ENCODE measurements around the gene TNFRSF25. TPM values are rescaled to one million over a fixed set of nuclear protein-coding genes. Genes with fewer than 3 reads are reported as not detected.

TNFRSF25 gene
- total RNA-seq, 5 donors from 2014 or later (not counting 1 experiment from before 2014, with no cell fraction given) = 215 to 580 (median 446) TPM

DNA sequence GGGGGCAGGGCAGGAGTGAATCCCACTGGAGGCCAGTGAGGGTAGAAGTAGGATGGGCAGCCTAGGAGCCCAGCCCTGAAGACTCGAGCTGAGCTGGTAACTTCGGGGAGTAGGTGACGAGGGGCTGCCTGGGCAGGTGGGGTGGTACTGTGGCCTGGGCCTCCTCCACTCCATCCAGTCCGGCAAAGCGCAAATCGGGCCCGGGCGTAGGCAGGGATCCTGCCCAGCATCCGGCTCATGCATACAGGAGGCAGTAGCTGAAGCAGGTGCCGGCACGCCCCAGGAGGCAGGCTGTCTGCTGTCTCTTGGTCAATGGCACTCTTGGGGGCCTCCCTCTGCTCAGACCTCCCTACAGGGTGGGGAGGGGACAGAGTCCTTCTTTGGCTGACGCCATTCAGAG, 1.3 kb upstream of the TNFRSF25 start:
- no peaks in the 10 kb centered on the region for H3K9me3 ChIP-seq
- H3K4me3 Mint-ChIP-seq = peak overlapping the region in 2 of 3 donors; percentile 21 to 92
- 97% methylated on average over 9 of the region's 12 CpGs for WGBS (ENCODE audit: insufficient coverage)
- DNase-seq (no peak), ATAC-seq (replicated peaks in 1 of 4) (no peak)
- peaks cover 8 to 16% of the 10 kb centered on the region in 2 donors for H3K36me3 ChIP-seq (ENCODE audit: control insufficient read depth in 2 of 2, extremely low read depth in 1 of 2, insufficient read depth in 1 of 2, low read length in 1 of 2)
- ChIA-PET CTCF (interaction anchor here (1.0 kb wide), 2 partner anchors 13 to 102 kb away, joined by 3 read pairs; no protein-coding TSS in a partner anchor), POLR2A (no interaction called here)
- H3K9me3 Mint-ChIP-seq = no peaks in the 10 kb centered on the region
- H3K4me3 ChIP-seq (ENCODE audit: control insufficient read depth in 1 of 2, extremely low read depth in 1 of 2, low read length in 1 of 2) = no peak overlapping the region
- peak overlapping the region; percentile 85 for H3K27ac Mint-ChIP-seq
- no peak overlapping the region for H3K27ac ChIP-seq (ENCODE audit: low read length)
- H3K27me3 Mint-ChIP-seq = no peaks in the 10 kb centered on the region
- H3K36me3 Mint-ChIP-seq = peaks cover 19% of the 10 kb centered on the region
- H3K27me3 ChIP-seq (replicated peaks in 1 of 2; ENCODE audit: control insufficient read depth in 2 of 2, extremely low read depth in 1 of 2, insufficient read depth in 2 of 2, low read length in 1 of 2) = peaks cover 0 to 8% of the 10 kb centered on the region in 2 experiments
- H3K4me1 ChIP-seq (ENCODE audit: control insufficient read depth in 1 of 2, extremely low read depth in 1 of 2, insufficient read depth in 2 of 2, low read length in 2 of 2) = peaks cover 17 to 50% of the 10 kb centered on the region in 2 experiments
- H3K4me1 Mint-ChIP-seq = peaks cover 23 to 33% (median 25%) of the 10 kb centered on the region in 3 donors

DNA sequence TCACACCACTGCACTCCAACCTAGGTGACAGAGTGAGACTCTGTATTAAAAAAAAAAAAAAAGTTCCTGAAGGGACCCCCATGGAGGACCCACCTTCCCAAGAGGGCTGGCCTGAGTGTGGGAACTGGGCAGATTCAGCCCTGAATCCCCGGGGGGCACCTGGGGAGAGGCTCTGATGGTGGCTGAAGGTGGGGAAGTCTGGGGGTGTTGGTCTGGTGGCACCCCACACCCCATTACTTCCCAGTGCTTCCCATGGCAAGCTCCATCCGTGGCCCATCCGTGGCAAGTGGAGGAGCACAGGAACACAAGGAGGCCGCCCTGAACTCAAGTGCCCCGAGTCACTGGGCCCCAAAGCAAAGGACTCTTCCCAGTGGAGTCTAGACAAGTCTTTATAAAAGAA, 778 bp upstream of the TNFRSF25 start:
- ChIA-PET CTCF (interaction anchor here (1.0 to 1.3 kb wide), 4 partner anchors 13 to 102 kb away, joined by 3 read pairs; no protein-coding TSS in a partner anchor), POLR2A (no interaction called here)
- H3K27ac ChIP-seq (ENCODE audit: low read length) = peak overlapping the region; percentile 93
- DNase-seq (no peak), ATAC-seq (replicated peaks in 1 of 4) (no peak)
- Mint-ChIP-seq H3K9me3 (no peaks in the 10 kb centered on the region), H3K27me3 (no peaks in the 10 kb centered on the region), H3K36me3 (peaks cover 22% of the 10 kb centered on the region), H3K4me1 (peaks cover 26 to 38% (median 29%) of the 10 kb centered on the region in 3 donors), H3K27ac (peak overlapping the region; percentile 85), H3K4me3 (peak overlapping the region; percentile 91 to 97 (median 92))
- H3K9me3 ChIP-seq = no peaks in the 10 kb centered on the region
- WGBS (ENCODE audit: insufficient coverage) = 96% methylated on average over 4 of the region's 5 CpGs
- peaks cover 0 to 8% of the 10 kb centered on the region in 2 experiments for H3K27me3 ChIP-seq (replicated peaks in 1 of 2; ENCODE audit: control insufficient read depth in 2 of 2, extremely low read depth in 1 of 2, insufficient read depth in 2 of 2, low read length in 1 of 2)
- H3K4me3 ChIP-seq (ENCODE audit: control insufficient read depth in 1 of 2, extremely low read depth in 1 of 2, low read length in 1 of 2) = no peak overlapping the region
- H3K4me1 ChIP-seq (ENCODE audit: control insufficient read depth in 1 of 2, extremely low read depth in 1 of 2, insufficient read depth in 2 of 2, low read length in 2 of 2) = peaks cover 22 to 53% of the 10 kb centered on the region in 2 experiments
- H3K36me3 ChIP-seq (ENCODE audit: control insufficient read depth in 2 of 2, extremely low read depth in 1 of 2, insufficient read depth in 1 of 2, low read length in 1 of 2) = peaks cover 9 to 20% of the 10 kb centered on the region in 2 donors

DNA sequence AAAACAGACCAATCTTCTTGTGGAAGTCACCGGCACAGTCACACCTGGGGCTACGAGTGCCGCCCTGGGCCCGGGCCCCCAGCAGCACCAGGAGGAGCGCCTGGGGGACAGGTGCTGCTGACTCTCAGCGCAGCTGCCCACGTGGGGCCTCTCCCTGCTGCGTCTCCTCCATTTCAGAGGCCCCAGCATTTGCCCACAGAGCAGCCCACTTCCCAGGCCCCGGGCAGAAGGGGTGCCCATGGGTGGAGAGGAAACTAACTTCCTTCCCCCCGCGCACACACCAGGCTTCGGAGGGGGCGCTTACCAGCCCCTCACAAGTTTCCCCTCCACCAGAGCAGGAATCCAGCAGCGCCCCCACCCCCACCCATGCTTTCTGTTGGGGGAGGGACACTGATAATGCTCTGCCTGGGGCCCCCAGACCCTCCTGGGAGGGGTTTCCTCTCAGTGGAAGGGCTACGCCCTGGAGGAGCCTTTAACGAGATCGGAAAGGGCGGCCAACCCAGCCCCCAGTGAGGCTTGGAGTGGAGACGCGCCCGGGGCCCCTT, 440 bp downstream of the TNFRSF25 start:
- 4% methylated on average over 15 of the region's 21 CpGs for WGBS (ENCODE audit: insufficient coverage)
- ChIA-PET CTCF (interaction anchor here (1.0 to 1.3 kb wide), 2 partner anchors 25 to 26 kb away, joined by 3 read pairs; no protein-coding TSS in a partner anchor), POLR2A (interaction anchor here in 1 of 2 donors (0.7 kb wide), 1 partner anchor 217 kb away, joined by 3 read pairs; no protein-coding TSS in a partner anchor)
- peak overlapping the region; percentile 87 to 90 for H3K4me3 ChIP-seq (ENCODE audit: control insufficient read depth in 1 of 2, extremely low read depth in 1 of 2, low read length in 1 of 2)
- no peaks in the 10 kb centered on the region for H3K9me3 Mint-ChIP-seq
- peak; percentile 48 to 59 (median 58) for ATAC-seq (replicated peaks in 1 of 4)
- peaks cover 0 to 12% of the 10 kb centered on the region in 2 experiments for H3K27me3 ChIP-seq (replicated peaks in 1 of 2; ENCODE audit: control insufficient read depth in 2 of 2, extremely low read depth in 1 of 2, insufficient read depth in 2 of 2, low read length in 1 of 2)
- no peaks in the 10 kb centered on the region for H3K9me3 ChIP-seq
- H3K27ac ChIP-seq (ENCODE audit: low read length) = peak overlapping the region; percentile 93
- peaks cover 31 to 65% of the 10 kb centered on the region in 2 experiments for H3K4me1 ChIP-seq (ENCODE audit: control insufficient read depth in 1 of 2, extremely low read depth in 1 of 2, insufficient read depth in 2 of 2, low read length in 2 of 2)
- peak overlapping the region; percentile 91 to 97 (median 92) for H3K4me3 Mint-ChIP-seq
- H3K36me3 Mint-ChIP-seq = peaks cover 28% of the 10 kb centered on the region
- H3K27ac Mint-ChIP-seq = peak overlapping the region; percentile 92 to 97
- H3K36me3 ChIP-seq (ENCODE audit: control insufficient read depth in 2 of 2, extremely low read depth in 1 of 2, insufficient read depth in 1 of 2, low read length in 1 of 2) = peaks cover 9 to 30% of the 10 kb centered on the region in 2 donors
- H3K4me1 Mint-ChIP-seq = peaks cover 35 to 50% (median 41%) of the 10 kb centered on the region in 3 donors
- no peaks in the 10 kb centered on the region for H3K27me3 Mint-ChIP-seq
- peak in 31 of 35 experiments; percentile 28 to 64 (median 48) for DNase-seq

DNA sequence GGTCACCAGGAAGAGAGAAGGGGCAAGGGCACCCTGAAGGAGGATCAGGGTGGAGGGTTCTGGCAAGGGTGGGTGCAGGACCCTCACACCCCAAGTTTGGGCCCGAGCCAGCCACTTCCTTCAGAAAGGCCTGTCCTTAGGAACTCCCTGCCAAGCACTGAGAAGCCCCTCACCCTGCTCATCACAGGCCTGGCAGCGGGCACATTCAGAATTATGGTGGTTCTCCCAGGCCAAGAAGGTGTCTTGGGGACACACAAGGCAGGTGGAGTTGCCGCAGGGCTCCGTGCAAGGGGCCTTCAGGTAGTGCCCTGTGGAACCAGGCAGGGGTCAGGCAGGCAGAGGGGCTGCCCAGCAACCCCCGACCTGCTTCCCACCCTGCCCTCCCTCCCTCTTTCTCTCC, 1.1 kb downstream of the TNFRSF25 start:
- ChIA-PET POLR2A (no interaction called here), CTCF (interaction anchor here in 1 of 2 donors (0.6 to 1.0 kb wide), 2 partner anchors 17 to 22 kb away, joined by 3 to 4 read pairs; no protein-coding TSS in a partner anchor)
- Mint-ChIP-seq H3K9me3 (no peaks in the 10 kb centered on the region), H3K27me3 (no peaks in the 10 kb centered on the region), H3K36me3 (peaks cover 30% of the 10 kb centered on the region), H3K4me3 (peak overlapping the region; percentile 91 to 97 (median 92)), H3K27ac (peak overlapping the region; percentile 92 to 97), H3K4me1 (peaks cover 40 to 55% (median 45%) of the 10 kb centered on the region in 3 donors)
- peak overlapping the region; percentile 93 for H3K27ac ChIP-seq (ENCODE audit: low read length)
- peaks cover 0 to 13% of the 10 kb centered on the region in 2 experiments for H3K27me3 ChIP-seq (replicated peaks in 1 of 2; ENCODE audit: control insufficient read depth in 2 of 2, extremely low read depth in 1 of 2, insufficient read depth in 2 of 2, low read length in 1 of 2)
- WGBS (ENCODE audit: insufficient coverage) = 33% methylated on average over 5 of the region's 5 CpGs
- DNase-seq (no peak), ATAC-seq (replicated peaks in 1 of 4) (no peak)
- peak overlapping the region; percentile 87 to 90 for H3K4me3 ChIP-seq (ENCODE audit: control insufficient read depth in 1 of 2, extremely low read depth in 1 of 2, low read length in 1 of 2)
- H3K36me3 ChIP-seq (ENCODE audit: control insufficient read depth in 2 of 2, extremely low read depth in 1 of 2, insufficient read depth in 1 of 2, low read length in 1 of 2) = peaks cover 9 to 30% of the 10 kb centered on the region in 2 donors
- no peaks in the 10 kb centered on the region for H3K9me3 ChIP-seq
- peaks cover 31 to 71% of the 10 kb centered on the region in 2 experiments for H3K4me1 ChIP-seq (ENCODE audit: control insufficient read depth in 1 of 2, extremely low read depth in 1 of 2, insufficient read depth in 2 of 2, low read length in 2 of 2)

DNA sequence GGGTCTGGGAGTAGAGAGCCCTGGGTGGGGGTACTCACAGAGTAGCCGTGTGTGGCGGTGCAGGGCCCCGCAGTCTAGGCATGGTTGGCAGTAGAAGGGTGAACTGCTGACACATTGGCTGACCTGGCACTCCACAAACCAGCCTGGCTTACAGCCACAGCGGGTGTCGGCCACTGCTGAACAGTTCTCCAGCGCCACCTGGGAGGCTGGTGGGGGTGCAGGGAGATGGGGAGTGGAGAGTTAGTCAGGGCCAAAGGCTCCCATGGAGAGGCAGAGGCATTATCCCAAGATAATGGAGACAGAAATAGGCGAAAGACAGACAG, 1.5 kb downstream of the TNFRSF25 start:
- ChIA-PET CTCF (interaction anchor here (0.6 to 1.1 kb wide), 3 partner anchors 17 to 22 kb away, joined by 3 to 4 read pairs (median 3); no protein-coding TSS in a partner anchor), POLR2A (no interaction called here)
- Histone ChIP-seq H3K36me3 (ENCODE audit: control insufficient read depth in 2 of 2, extremely low read depth in 1 of 2, insufficient read depth in 1 of 2, low read length in 1 of 2) (peaks cover 9 to 30% of the 10 kb centered on the region in 2 donors), H3K9me3 (no peaks in the 10 kb centered on the region), H3K27me3 (replicated peaks in 1 of 2; ENCODE audit: control insufficient read depth in 2 of 2, extremely low read depth in 1 of 2, insufficient read depth in 2 of 2, low read length in 1 of 2) (peaks cover 0 to 12% of the 10 kb centered on the region in 2 experiments), H3K4me1 (ENCODE audit: control insufficient read depth in 1 of 2, extremely low read depth in 1 of 2, insufficient read depth in 2 of 2, low read length in 2 of 2) (peaks cover 33 to 76% of the 10 kb centered on the region in 2 experiments), H3K27ac (ENCODE audit: low read length) (peak overlapping the region; percentile 93), H3K4me3 (ENCODE audit: control insufficient read depth in 1 of 2, extremely low read depth in 1 of 2, low read length in 1 of 2) (peak overlapping the region; percentile 87 to 90)
- Mint-ChIP-seq H3K27me3 (no peaks in the 10 kb centered on the region), H3K4me1 (peaks cover 43 to 58% (median 48%) of the 10 kb centered on the region in 3 donors), H3K36me3 (peaks cover 30% of the 10 kb centered on the region), H3K27ac (peak overlapping the region; percentile 92 to 97), H3K4me3 (peak overlapping the region; percentile 91 to 97 (median 92)), H3K9me3 (no peaks in the 10 kb centered on the region)
- ATAC-seq (replicated peaks in 1 of 4) (no peak), DNase-seq (peak in 5 of 35 experiments; percentile 34 to 64 (median 54))
- 46% methylated on average over 7 of the region's 7 CpGs for WGBS (ENCODE audit: insufficient coverage)

DNA sequence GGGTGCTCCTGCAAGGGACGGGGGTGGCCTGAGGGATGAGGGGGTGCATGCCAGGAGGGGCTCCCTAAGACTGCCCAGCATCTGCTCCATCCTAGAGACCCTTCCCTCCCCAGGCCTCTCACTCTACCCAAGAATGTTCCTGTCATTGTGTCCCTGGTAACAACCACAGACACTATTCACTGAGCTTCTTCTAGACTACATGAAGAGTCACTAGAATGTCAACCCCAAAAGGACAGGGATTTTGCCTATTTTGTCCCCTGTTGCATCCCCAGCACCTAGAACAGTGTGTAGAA, 2.9 kb downstream of the TNFRSF25 start:
- CTCF ChIA-PET = interaction anchor here (1.1 to 1.3 kb wide), 2 partner anchors 9 to 23 kb away, joined by 3 read pairs; no protein-coding TSS in a partner anchor
- peaks cover 30% of the 10 kb centered on the region for H3K36me3 Mint-ChIP-seq
- peak overlapping the region; percentile 94 to 97 for H3K27ac Mint-ChIP-seq
- ATAC-seq (replicated peaks in 1 of 4) (no peak), DNase-seq (no peak)
- Histone ChIP-seq H3K27me3 (replicated peaks in 1 of 2; ENCODE audit: control insufficient read depth in 2 of 2, extremely low read depth in 1 of 2, insufficient read depth in 2 of 2, low read length in 1 of 2) (peaks cover 0 to 11% of the 10 kb centered on the region in 2 experiments), H3K4me3 (ENCODE audit: control insufficient read depth in 1 of 2, extremely low read depth in 1 of 2, low read length in 1 of 2) (no peak overlapping the region), H3K4me1 (ENCODE audit: control insufficient read depth in 1 of 2, extremely low read depth in 1 of 2, insufficient read depth in 2 of 2, low read length in 2 of 2) (peaks cover 37 to 81% of the 10 kb centered on the region in 2 experiments), H3K36me3 (ENCODE audit: control insufficient read depth in 2 of 2, extremely low read depth in 1 of 2, insufficient read depth in 1 of 2, low read length in 1 of 2) (peaks cover 9 to 30% of the 10 kb centered on the region in 2 donors), H3K9me3 (no peaks in the 10 kb centered on the region), H3K27ac (ENCODE audit: low read length) (peak overlapping the region; percentile 99)
- WGBS (ENCODE audit: insufficient coverage) = 86% methylated on average over 1 of the region's 1 CpG
- H3K27me3 Mint-ChIP-seq = no peaks in the 10 kb centered on the region
- POLR2A ChIA-PET = interaction anchor here in 1 of 2 donors (1.0 kb wide), 1 partner anchor 14 kb away, joined by 9 read pairs; no protein-coding TSS in a partner anchor
- H3K4me1 Mint-ChIP-seq = peaks cover 48 to 60% (median 52%) of the 10 kb centered on the region in 3 donors
- peak overlapping the region; percentile 29 to 92 (median 59) for H3K4me3 Mint-ChIP-seq
- no peaks in the 10 kb centered on the region for H3K9me3 Mint-ChIP-seq
